Measurements from ENCODE around the gene RTN4RL2.

Gene RTN4RL2

DNA sequence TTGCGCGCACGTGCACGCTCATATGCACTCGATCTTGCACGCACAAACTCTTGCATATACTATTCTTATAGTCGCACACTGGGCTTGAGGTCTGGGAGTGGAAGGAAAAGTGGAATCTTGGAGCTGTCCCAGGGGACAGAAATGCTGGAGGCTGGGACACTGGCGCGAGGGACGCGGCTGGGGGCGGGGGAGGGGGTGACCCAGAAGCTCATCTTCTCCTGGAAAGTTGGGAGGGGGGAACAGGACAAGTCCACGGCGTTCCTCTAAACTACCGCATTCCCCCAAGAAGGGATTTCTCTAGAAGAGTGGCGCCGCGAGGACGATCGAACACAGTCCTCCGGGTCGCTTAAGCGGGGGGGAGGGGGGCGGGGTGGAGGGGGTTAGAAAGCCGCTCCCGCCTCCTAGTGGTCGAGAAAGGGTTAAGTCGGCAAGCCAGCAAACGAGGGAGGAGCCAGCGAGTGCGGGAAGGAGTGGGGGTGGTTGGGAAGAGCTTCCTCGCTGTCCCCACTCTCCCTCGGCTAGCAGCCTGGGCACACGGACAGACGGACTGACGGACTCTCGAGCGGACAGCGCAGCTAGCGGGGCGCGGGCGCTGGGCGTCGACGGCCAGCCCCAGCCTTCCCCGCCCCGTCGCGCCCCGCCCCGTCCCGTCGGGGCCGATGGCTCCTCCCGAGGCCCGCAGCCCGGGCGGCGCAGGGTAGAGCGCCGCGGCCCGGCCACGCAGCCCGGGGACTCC is at the start of gene RTN4RL2:
Gene RTN4RL2 (plus strand): TSS at position 507 of the 736 bp plus-strand sequence. CDS start 338 bp downstream, outside the sequence.
- peak; percentile 23 for DNase-seq

DNA sequence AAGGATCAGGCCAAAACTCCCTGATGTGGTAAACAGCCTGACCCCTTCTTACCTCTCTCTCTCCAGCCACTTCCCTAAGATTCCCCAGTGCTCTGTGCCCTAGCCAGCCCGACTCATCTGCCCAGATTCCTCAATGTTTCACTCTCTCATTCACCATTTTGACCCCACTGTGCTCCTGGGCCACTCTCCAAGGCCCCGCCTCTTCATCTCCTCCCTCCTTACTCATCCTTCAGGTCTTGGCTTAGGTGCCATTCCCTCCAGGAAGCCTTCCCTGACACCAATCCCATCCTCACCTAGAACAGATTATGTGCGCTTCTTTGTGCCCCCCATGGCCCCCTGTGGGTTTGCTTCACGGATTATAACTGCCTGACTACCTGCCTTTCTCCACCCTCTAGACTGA is 46.6 kb upstream of the RTN4RL2 start:
- DNase-seq: no peak

DNA sequence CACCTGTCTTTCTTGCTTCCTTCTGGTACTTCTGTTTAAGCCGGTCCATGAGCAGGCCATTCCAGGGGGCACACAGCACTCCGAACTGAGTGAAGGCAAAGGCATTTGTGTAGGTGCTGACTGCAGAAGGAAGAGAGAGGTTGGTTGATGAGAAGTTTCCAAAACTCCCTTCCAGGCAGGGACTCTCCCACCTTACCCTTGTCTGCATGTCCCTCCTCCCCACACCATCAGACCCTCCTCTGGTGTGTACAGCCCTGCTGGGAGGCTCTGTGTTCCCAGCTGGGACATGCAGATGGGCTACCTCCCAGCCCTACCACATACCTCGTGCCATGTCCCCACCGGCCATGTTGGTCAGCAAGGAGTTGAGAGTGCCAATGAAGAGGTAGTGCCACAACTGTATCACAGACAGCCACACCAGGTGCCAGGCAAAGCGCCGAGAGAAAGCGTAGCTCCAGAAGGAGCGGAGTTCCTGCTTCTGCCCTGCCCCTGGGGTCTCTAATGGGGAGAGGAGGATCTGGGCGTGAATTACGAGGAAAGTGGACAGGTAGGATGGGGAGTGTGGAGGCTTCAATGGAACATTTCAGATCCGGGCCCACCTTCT is 45.6 kb upstream of the RTN4RL2 start:
- DNase-seq: no peak

DNA sequence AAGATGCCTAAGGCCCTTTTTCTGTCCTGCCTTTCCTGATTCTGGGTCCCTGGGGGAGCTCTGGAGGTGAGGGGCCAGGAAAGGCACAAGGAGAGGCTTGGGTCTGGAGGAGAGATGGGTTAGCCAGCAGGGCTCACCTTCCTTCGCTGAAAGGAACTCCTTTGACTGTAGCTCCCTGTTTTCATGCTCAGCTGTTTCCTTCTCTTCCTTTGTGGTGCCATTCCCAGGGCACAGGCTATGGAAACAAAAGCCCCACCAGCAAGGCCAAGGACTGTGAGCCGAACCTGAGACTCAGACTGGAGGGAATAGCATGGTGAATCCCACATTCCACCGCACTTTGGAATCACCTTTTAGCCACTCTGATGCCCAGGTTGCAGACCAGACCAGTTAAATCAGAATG is 43.9 kb upstream of the RTN4RL2 start:
- DNase-seq: no peak

DNA sequence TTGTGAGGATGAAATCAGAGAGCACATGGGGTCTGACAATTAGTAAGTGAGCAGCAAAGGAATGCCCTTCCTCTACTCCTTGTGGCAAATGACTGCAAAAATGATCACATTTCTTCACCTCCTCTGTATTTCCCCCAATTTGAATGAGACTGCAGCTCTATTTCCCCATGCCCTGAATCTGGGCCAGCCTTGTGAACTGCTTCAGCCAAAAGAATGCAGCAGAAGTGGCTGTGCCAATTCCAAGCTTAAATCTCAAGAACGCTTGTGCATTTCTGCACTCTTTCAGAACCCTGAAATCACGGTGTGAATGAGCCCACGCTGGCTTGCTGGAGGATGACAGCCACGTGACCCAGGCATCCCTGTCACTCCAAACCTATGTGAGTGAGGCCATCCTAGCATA is 43.3 kb upstream of the RTN4RL2 start:
- no peak for DNase-seq

DNA sequence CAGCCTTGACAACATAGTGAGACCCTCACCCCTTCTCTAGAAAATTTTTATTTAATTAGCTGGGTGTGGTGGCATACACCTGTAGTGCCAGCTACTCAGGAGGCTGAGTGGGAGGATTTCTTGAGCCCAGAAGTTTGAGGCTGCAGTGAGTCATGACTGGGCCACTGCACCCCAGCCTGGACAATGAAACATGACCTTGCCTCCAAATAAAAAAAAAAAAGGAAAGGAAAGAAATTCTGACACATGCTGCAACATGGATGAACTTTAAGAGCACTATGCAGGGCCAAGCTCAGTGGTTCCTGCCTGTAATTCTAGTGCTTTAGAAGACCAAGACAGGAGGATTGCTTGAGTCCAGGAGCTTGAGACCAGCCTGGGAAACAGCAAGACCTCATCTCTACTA is 42.2 kb upstream of the RTN4RL2 start:
- no peak for DNase-seq

DNA sequence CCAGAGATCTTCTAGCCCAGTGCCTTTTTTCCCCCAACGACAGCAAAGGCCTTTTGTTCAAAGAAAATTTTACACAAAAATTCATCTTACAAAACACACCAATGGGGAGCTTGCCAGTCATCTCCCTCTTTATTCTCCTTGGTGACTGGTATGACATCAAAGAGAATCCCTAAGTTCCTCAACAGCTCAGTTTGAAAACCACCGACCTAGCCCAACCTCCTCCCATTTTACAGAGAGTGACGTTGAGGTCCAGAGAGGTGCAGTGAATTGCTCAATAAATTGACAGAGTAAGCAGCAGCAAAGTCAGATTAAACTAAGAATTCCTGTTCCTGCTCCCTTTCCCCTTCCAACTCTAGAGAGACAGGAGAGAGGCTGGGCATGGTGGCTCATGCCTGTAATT is 41.2 kb upstream of the RTN4RL2 start:
- no peak for DNase-seq

DNA sequence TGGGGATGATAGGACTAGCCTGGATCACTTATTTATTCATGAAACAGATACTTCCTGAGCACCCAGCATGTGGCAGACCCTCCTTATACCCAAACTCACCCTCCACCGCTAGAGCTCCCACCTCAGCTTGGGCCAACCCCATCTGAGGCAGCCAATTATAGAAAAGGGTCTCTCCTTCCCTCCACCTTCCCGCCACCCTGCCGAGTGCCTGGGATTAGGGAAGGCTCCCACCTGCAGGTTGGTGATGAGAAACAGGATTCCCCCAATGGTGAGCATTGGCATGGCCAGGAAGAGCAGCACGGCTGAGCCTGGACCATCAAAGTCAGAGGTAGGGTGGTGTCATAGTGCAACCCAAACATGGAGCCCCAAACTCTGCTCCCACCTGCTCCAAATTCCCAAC is 39.3 kb upstream of the RTN4RL2 start:
- DNase-seq: no peak

DNA sequence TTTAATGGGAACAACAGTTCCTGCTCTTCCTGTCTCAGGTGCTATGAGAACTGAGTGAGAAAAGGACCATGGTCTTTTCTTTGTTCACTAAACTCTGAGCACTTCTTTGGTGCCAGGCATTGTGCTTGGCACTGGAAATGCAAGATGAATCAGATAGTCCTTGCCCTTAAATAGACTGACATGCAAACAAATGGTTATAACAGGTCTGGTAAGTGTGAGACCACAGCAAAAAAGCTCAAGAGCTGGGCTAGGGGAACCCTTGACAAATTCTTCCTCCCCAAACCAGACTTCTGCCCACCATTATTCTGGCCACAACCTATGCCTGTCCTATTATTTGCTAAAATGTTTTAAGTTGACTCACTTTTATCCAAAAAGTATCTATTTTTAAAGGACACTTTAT is 38.5 kb upstream of the RTN4RL2 start:
- DNase-seq: no peak

DNA sequence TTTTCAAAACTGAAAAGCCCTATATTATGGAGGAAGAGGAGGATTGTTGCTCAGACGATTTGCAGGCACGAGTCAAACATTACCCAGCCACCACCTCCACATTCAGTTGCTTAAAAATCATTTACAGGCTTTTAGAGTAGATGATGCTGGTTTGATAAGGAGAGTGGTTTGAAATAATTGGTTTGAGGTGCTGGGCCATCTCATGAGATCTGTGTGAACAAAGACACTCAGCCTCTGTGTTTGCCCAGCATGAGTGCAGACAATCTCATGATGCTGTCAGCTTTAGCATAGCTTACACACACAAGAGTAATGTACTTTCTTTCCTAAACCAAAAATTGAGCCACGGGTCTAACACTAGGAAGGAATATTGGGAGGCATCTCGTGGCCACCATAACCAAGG is 37.7 kb upstream of the RTN4RL2 start:
- no peak for DNase-seq

DNA sequence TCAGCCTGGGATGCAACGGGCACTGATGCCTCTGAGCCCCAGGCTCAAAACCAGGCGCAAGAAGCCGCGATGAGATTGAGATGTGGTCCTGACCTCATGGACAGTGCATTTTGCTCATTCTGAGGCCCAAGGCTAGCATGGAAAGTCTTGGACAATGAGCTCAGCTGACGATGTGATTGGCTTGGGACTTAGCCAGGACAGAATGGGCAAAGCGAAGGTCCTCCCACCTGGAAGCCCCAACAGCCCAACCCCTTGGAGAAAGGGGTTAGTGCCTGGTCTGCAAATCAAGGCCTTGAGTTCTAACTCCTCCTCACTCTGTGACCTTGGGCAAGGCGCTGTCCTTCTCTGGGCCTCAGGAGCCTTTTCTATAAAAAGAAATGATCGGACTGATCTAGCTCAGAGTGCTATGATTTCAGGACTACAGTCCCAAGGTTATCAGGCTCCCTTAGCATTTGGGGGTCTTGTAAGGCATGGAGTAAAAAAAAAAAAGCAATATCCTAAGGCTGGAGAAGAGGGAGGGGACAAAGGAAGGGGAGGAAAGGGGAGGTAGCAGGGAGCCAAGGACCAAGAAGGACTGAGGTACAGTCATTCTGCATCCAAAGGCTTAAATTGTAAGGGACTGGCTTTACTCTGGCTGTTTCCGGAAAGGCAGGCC is 36.1 kb upstream of the RTN4RL2 start:
- DNase-seq: no peak

DNA sequence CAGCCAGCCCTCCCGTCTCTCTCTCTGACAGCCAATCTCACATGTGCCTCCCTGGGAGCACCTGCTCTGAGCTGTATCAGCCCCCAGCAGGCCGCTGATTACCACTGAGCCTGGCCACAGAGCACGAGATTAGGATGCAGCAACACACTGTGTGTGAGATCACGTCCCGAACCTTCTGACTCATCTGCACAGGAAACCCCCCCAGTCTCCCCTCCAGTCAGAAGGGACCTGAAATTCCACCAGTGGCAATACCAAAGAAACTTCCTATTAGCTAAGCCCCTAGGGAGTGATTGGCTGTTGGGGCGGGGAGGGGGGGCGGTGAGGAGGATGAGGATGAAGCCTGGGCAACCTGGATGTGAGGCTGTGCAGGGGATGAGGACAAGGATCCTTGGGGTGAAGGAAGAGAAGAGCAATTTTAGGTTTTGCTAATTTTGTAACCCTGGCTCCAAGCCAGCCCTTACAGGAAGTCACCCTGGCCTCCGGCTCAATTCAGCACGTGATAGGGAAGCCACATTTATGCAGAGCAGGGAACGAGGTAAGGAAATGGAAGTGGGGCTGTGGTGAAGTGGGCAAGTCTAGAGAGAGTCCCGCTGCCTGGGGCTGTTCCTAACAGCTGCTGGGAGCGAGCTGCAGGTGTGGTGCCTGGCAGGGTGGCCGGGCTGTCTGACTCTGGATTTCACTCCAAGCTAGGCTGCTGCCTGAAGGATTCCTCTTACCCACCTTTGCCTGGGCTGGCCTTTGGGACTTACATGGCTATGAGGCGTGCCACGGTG is 35.4 kb upstream of the RTN4RL2 start:
- DNase-seq: no peak

DNA sequence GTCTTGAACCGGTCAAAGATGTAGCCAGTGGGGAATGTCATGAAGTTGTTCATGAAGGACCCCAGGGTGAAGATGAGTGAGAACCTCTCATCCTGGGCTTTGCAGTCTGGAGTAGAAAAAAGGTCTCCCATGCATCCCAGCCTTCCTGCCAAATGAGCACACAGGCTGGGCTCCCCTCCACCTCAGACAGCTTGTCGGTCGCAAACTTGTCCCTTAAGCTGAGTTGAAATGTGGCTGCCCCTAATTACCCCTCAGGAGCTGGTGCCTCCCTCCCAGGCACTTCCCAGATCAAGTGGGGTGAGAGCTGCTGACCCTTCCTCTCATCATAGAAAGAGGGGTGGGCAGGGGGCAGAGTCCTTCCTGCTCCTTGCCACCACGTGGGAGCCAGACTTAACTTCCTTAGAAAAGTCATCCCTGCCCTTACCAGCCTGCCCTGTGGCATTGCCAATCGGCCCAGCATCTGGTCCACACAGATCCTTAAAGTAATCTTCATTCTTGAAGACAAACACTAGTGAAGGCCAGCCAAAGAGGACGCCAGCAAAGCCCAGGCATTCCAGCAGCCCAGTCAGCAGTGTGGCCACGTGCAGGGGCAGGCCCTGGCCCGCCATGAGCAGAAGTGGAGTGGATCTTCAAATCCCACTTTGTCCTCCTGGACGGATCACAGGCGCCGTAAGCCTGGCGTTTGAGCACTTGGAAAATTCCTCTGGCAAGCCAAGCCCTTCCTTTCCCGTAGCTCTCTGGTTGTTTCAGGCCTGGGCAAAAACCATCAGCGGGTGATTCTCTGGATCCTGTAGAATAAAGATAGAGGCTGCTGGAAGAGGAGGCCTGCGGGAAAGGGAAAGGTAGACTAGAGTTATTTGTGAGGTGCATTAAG is 34.5 kb upstream of the RTN4RL2 start:
- DNase-seq: no peak

DNA sequence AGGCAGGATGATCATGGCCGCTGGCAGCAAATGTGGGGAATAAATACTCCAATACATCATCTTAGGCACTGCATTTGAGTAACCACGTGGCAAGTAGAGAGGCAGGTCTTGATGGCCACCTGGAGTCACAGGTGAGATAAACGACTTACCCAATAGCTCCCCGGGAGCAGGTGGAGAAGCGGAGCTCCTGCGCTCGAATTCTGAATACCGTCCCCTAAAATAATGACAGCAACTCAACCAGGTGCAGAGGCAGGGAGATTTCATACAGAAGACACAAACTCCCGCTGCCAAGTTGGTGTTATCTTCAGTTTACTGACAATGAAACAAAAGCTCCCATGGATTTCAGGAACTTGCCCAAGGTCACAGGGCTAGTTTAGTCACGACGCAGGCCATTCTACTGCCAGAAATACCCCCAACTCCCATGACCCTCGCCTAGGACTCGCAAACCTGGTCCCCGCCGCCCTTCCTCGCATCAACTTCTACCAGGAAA is 33.8 kb upstream of the RTN4RL2 start:
- no peak for DNase-seq

DNA sequence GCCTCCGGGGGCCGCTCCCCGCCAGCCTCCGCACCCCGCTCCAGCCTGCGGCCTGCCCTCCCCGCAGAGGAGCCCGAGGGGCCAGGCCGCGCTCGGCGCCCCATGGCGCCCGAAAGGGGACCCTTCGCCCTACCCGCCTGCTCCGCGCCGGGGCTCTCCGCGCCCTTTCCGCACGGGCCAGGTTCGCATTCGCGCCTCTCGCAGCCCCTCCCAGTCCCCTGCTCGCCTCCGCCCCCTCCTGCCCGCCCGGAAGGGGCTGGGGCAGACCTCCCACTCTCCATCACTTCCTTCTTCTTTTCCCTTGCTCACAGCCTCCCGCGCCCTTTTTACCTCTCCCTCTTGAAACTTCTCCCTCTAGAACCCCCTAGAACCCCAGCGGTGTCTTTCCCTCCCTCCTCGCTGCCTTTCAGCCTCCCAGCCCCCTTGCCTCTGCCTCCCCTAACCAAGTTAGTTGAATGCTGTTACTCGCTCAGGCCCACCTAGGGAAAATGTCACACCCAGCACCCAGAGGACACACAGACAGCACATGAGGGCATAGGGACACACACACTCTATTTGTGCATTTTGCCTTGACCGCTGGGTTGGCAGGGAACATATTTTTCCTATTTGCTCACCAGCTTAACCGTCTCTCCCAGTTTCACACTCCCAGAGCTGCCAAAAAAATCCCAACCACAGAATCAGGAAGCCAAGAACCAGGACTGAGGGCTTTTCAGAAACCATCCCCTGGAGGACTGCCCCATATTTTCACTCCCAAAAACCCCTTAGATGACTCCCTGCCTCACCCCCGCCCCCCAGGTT is 33.2 kb upstream of the RTN4RL2 start, which contains the start of gene SLC43A3:
Gene SLC43A3 (minus strand): TSS at position 193 of the 798 bp plus-strand sequence. CDS start 949 bp downstream, outside the sequence.
- DNase-seq: no peak

DNA sequence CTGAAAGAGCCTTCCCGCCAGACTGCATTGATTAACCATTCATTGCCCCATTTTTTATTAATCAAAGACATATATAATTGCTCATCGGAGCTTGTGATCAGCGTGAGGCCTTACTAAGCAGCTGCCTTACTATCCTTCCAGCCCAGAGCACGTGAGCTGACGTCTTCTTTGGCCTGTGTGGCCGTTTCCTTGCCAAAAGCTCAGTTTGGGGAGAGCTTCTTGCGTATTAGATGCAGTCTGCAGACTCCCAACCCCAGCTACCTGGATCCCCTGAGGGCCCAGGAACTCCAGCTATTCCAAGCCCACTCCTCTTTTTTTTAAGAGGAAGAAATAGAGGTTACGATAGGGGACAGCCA is 32.6 kb upstream of the RTN4RL2 start:
- DNase-seq: no peak

DNA sequence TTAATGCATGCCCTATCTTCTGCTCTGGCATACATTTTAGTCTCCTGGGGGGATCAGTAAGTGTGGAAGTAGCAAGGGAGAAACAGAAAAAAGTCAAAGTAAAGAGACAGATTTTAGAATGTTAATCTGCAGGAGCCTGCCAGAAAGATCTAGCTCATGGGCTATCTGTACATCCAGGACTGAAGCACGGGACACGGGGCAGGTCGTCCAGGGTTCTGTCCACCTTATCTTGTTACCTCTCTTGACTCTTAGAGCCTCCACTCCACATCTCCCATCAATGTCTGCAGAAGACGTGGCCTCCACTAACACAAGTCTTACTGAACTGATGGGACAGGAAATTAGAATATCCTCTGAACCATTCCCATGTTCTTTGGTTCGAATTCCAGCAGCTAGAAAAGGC is 31.7 kb upstream of the RTN4RL2 start:
- DNase-seq: no peak

DNA sequence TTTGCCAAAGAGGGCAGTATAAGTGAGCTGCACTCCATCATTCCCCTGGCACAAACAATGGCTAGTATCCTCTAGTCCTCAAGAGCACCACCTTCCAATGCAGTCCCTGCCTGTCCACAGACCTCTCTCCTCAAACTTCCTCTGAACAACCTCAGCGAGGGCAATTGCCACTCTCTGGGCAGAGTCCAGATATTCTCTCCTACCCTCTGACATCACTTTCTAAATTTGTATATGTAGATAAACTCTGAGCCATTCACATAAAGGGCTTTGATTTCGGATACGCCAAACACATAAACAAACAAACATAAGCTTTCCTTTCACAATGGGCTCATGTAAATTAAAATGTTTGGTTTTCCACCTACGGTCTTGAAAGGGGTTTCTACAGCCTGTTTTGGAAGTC is 30.4 kb upstream of the RTN4RL2 start:
- no peak for DNase-seq

DNA sequence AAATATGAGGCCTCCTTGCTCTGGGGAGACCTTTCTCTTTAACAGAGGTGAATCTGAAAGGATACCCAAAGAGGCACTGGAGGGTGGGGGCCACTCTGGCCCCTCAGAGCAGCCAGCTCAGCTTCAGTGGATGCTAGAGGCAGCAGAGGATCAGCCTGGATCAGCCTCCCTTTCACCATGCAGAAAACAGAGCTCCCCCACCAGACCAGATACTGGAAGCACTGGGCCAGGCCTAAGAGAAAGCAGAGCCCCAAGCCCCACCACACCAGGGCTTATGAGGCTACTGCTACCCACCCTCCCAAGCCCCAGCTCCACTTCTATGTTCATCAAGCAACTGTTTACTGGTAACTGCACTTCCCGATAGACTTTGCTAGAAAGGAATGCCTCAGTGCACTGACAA is 29.4 kb upstream of the RTN4RL2 start:
- no peak for DNase-seq

DNA sequence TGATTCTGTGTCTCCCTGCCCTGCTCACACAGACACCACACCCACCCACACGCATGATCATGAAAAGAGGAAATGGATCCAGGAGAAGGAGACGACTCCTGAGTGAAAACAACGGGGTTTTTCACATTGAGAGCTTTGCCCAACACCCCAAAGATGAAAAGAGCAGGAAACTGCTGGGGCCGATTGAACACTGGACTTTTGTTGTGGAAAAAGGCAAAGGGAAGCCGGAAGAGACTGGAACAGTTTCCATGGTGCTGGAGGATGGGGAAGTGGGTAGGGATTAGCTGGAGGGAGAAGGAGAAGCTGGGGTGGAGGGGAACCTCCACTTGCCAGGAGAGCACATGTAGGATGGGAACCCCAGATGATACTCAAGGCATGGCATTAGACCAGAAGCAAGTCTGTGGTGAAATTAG is 28.2 kb upstream of the RTN4RL2 start:
- no peak for DNase-seq

DNA sequence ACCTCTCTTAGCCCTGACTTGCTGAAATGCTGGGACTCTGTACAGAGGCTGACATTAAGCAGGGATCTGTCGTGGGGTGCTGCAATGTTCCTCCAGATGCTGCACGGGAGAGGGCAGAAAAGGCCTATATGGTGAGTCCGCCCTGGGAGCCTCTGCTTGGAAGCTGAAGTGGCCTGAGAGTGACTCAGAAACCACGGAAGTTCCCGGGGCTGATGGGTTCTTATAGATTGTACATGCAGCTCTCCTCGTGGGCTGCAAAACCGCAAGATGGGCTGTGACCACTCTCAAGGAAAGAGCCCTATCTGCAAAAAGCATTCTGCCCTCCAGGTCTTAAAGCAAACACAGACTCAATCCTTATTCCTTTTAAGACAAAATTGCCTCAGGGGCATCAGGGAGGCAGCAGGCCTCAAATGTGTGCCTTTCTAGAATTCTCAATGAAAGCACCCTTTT is 27.6 kb upstream of the RTN4RL2 start:
- no peak for DNase-seq

Measured in NCI-H748 treated with DMSO at 0.1 percent for 48 hours (cell line).